ENCODE data around the gene WDFY4.

DNA sequence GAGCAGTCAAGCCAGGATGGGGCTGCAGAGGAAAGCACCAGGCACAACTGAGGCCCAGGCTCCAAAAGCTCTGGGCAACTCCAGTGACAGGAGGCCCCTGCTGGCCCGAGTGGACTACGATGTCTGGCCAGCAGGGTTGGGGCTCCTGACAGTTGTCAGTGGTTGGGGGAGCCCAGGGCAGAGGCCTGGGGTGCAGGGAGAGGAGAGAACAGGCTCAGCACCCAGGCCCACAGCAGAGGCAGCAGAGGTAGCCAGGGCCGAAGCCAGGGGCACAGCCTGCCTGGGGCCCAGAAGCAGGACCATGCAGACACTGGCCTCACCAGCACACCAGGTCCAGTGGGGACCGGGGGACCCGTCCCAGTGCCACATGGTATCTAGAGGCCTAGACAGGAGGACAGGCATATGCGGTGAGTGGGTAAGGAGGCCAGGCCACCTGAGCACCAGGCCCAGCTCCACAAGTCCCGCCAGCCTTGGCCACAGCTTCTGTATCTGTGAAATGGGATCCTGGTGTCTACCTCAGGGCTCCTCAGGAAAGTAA lies 301.0 kb downstream of the WDFY4 start:
- TF ChIP-seq FOXM1 (IDR thresholded peaks at IDR 0.05; ENCODE audit: borderline replicate concordance) (no peak), SP1 (IDR thresholded peaks at IDR 0.05) (no peak), FOXA1 (IDR thresholded peaks at IDR 0.05) (no peak), TARDBP (IDR thresholded peaks at IDR 0.05) (no peak), ELF4 (IDR thresholded peaks at IDR 0.05) (no peak), BHLHE40 (IDR thresholded peaks at IDR 0.05; ENCODE audit: borderline replicate concordance) (no peak), ZNF384 (IDR thresholded peaks at IDR 0.05) (no peak), SUZ12 (IDR thresholded peaks at IDR 0.05) (no peak), NFRKB (IDR thresholded peaks at IDR 0.05) (no peak)

All from HEK293T (cell line).